Right lobe of liver (tissue), 4 donors: ENCODE data around the gene DDIT3.

Experiments
- POLR2A ChIP-seq: fragments of 450-650 bp; IDR thresholded peaks from one replicate; pipeline ENCODE4 v1.6.1; 2017; ENCODE audit warnings: antibody characterized with exemption, mild to moderate bottlenecking
- TF ChIP-seq, protein P1 (sequence below), 4 donors: fragments of 200-600 bp in 3 of 4; fragments of 450-650 bp in 1 of 4; IDR thresholded peaks; one replicate each; pipeline versions ENCODE4 v1.5.1 to v1.8.0; 2016 to 2022; ENCODE audit warnings: antibody characterized with exemption in 4 of 4, mild to moderate bottlenecking in 2 of 4
- donor health status: DM: no; HTN: no; CAD: no.
- donor health status: DM: no; HTN: no; CAD: no.
- donor health status: DM: no; HTN: yes; CAD: no.

DNA sequence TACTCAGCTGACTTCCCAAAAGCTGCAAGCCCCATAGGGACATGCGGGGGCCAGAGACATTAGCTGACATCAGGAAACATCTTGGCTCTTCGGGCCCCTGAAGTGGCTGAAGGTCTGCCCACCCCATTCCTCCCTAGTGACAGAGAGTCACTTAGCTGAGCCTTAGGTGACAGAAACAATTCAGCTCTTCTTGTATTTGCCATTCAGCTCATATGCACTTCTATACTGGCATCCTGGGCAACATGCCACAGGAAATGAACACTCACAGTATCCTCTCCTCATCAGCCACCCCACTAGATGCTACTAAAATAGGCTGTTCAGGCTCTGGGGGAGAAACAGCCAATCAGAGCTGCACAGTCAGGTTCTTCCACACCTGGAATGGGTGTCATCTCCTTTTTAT is 23.3 kb upstream of the DDIT3 start:
- TF ChIP-seq, protein P1, sequence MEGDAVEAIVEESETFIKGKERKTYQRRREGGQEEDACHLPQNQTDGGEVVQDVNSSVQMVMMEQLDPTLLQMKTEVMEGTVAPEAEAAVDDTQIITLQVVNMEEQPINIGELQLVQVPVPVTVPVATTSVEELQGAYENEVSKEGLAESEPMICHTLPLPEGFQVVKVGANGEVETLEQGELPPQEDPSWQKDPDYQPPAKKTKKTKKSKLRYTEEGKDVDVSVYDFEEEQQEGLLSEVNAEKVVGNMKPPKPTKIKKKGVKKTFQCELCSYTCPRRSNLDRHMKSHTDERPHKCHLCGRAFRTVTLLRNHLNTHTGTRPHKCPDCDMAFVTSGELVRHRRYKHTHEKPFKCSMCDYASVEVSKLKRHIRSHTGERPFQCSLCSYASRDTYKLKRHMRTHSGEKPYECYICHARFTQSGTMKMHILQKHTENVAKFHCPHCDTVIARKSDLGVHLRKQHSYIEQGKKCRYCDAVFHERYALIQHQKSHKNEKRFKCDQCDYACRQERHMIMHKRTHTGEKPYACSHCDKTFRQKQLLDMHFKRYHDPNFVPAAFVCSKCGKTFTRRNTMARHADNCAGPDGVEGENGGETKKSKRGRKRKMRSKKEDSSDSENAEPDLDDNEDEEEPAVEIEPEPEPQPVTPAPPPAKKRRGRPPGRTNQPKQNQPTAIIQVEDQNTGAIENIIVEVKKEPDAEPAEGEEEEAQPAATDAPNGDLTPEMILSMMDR (IDR thresholded peaks at IDR 0.05) = no peak
- no peak for TF ChIP-seq POLR2A
